ENCODE measurements around the gene HPCAL1. TPM values are rescaled to one million over a fixed set of nuclear protein-coding genes. Genes with fewer than 3 reads are reported as not detected.

Gene HPCAL1
- total and polyA plus RNA-seq, 11 donors, result 18.9 to 63.2 (median 40.5) TPM

GRCh38 chr2:10378189-10378588 is 75.5 kb downstream of the HPCAL1 start:
- ATAC-seq, result no peak
- peaks cover 3 to 74% (median 29%) of the 10 kb centered on the region in 12 donors for H3K4me1 ChIP-seq

GRCh38 chr2:10380048-10380926 is 77.6 kb downstream of the HPCAL1 start:
- H3K4me3 ChIP-seq, result no peak overlapping the region
- ATAC-seq, result no peak
- no peak for DNase-seq
- intact Hi-C loops (cut with DNase I), result loop anchor here in 3 of 10 donors (5.0 to 10.0 kb wide), 3 partner anchors 33 to 48 kb away; no protein-coding TSS in a partner anchor
- H3K27me3 ChIP-seq, result no peaks in the 10 kb centered on the region
- 75 to 80% (median 78%) methylated on average over 9 of the region's 9 CpGs for WGBS, 4 donors
- H3K27ac ChIP-seq, result peak overlapping the region in 1 of 12 donors; percentile 32
- H3K4me1 ChIP-seq, result peaks cover 3 to 83% (median 37%) of the 10 kb centered on the region in 12 donors
- H3K36me3 ChIP-seq, result no peaks in the 10 kb centered on the region
- H3K9me3 ChIP-seq, result no peaks in the 10 kb centered on the region
- no peak for TF ChIP-seq CTCF (IDR thresholded peaks at IDR 0.05)
- no peak for TF ChIP-seq POLR2A (IDR thresholded peaks at IDR 0.05)

More at GRCh38 chr2:10378189-10378588, 75.5 kb downstream of the HPCAL1 start:
- Histone ChIP-seq H3K9me3 (no peaks in the 10 kb centered on the region), H3K36me3 (no peaks in the 10 kb centered on the region), H3K4me3 (no peak overlapping the region), H3K27ac (no peak overlapping the region), H3K27me3 (no peaks in the 10 kb centered on the region)
- no peak for DNase-seq
- no peak for TF ChIP-seq CTCF (IDR thresholded peaks at IDR 0.05)
- TF ChIP-seq POLR2A (IDR thresholded peaks at IDR 0.05), result no peak
- 74 to 82% (median 80%) methylated on average over 7 of the region's 7 CpGs for WGBS, 4 donors
- intact Hi-C loops (cut with DNase I), result no loop called here

- H3K9me3 ChIP-seq, result no peaks in the 10 kb centered on the region
- no peaks in the 10 kb centered on the region for H3K36me3 ChIP-seq
- 74 to 82% (median 76%) methylated on average over 3 of the region's 3 CpGs for WGBS, 4 donors
- H3K4me1 ChIP-seq, result peaks cover 3 to 78% (median 37%) of the 10 kb centered on the region in 12 donors
- intact Hi-C loops (cut with DNase I), result loop anchor here in 3 of 10 donors (5.0 to 10.0 kb wide), 3 partner anchors 35 to 50 kb away; no protein-coding TSS in a partner anchor
- no peak overlapping the region for H3K4me3 ChIP-seq
- no peak for DNase-seq
- peak overlapping the region in 4 of 12 donors; percentile 0 to 60 (median 23) for H3K27ac ChIP-seq
- TF ChIP-seq POLR2A (IDR thresholded peaks at IDR 0.05) (no peak), CTCF (IDR thresholded peaks at IDR 0.05) (no peak)
- H3K27me3 ChIP-seq, result no peaks in the 10 kb centered on the region
- no peak for ATAC-seq
Measured at GRCh38 chr2:10381997-10382353, 79.3 kb downstream of the HPCAL1 start.

- H3K4me1 ChIP-seq, result peaks cover 3 to 74% (median 40%) of the 10 kb centered on the region in 12 donors
- intact Hi-C loops (cut with DNase I), result loop anchor here in 3 of 10 donors (5.0 to 10.0 kb wide), 3 partner anchors 35 to 50 kb away; no protein-coding TSS in a partner anchor
Measured at GRCh38 chr2:10382354-10383061, 79.8 kb downstream of the HPCAL1 start.

More at GRCh38 chr2:10382354-10383061, 79.8 kb downstream of the HPCAL1 start:
- H3K36me3 ChIP-seq, result no peaks in the 10 kb centered on the region
- TF ChIP-seq POLR2A (IDR thresholded peaks at IDR 0.05) (no peak), CTCF (IDR thresholded peaks at IDR 0.05) (no peak)
- DNase-seq (peak in 3 of 5 donors; percentile 41 to 56 (median 51)), ATAC-seq (peak; percentile 52 to 59 (median 54))
- peak overlapping the region in 2 of 12 donors; percentile 5 to 31 for H3K4me3 ChIP-seq
- 34 to 52% (median 41%) methylated on average over 18 of the region's 18 CpGs for WGBS, 4 donors
- H3K9me3 ChIP-seq, result no peaks in the 10 kb centered on the region
- peak overlapping the region in 5 of 12 donors; percentile 0 to 60 (median 14) for H3K27ac ChIP-seq
- no peaks in the 10 kb centered on the region for H3K27me3 ChIP-seq
